Measurements from ENCODE around the gene RTL1. TPM values are rescaled to one million over a fixed set of nuclear protein-coding genes. Genes with fewer than 3 reads are reported as not detected.

The RTL1 gene
- total and polyA plus RNA-seq, 2 of the 8 experiments (the other 6 are each of a cell fraction or from before 2014, with no cell fraction given) = not detected

DNA sequence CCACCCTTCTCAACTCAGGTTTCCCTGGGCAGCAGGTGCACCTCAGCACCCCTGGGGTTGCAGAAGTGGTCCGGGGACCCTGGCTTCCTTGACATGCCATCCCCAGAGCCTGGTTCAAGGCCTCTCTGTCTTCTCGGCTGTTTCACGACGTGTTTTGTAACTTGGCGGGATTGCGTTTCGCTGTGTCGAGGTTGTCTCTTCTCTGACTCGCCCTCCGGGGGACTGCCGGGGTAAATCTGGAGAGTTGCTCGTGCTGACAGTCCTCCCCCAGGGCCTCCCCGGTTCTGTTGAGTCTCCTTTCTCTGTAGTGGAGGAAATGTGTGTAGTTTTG, 52.0 kb downstream of the RTL1 start:
- Histone ChIP-seq H2BK20ac (ENCODE audit: low read length) (no peak overlapping the region), H3K56ac (replicated peaks; ENCODE audit: insufficient read length, low read depth, low read length) (no peak overlapping the region), H2AFZ (ENCODE audit: low read length) (no peak overlapping the region), H3K9ac (replicated peaks in 1 of 4; ENCODE audit: extremely low read depth in 1 of 4, low read depth in 3 of 4, low read length in 3 of 4) (no peak overlapping the region), H3K4me1 (replicated peaks in 1 of 4; ENCODE audit: control insufficient read depth in 3 of 4, insufficient read depth in 4 of 4, low read length in 3 of 4) (no peaks in the 10 kb centered on the region), H4K8ac (ENCODE audit: extremely low read depth, insufficient read depth, low read length) (no peak overlapping the region), H3K4me2 (ENCODE audit: insufficient read depth in 1 of 2, low read depth in 2 of 2, low read length in 2 of 2) (no peak overlapping the region), H2BK120ac (replicated peaks; ENCODE audit: low read depth, low read length) (no peak overlapping the region), H3K27ac (ENCODE audit: low read depth, low read length) (no peak overlapping the region), H3K9me3 (ENCODE audit: insufficient read depth in 2 of 2, low read depth in 1 of 2, low read length in 1 of 2) (no peaks in the 10 kb centered on the region), H3K4me3 (ENCODE audit: extremely low read depth in 1 of 4, insufficient read depth in 2 of 4, low read depth in 3 of 4, low read length in 4 of 4) (no peak overlapping the region), H4K20me1 (replicated peaks in 1 of 2; ENCODE audit: control insufficient read depth in 1 of 2, insufficient read depth in 2 of 2, low read length in 2 of 2) (no peaks in the 10 kb centered on the region), H3K14ac (ENCODE audit: insufficient read length) (no peak overlapping the region), H3K4ac (replicated peaks; ENCODE audit: insufficient read length, low read depth, low read length) (no peak overlapping the region), H3K27me3 (replicated peaks in 1 of 4; ENCODE audit: control insufficient read depth in 3 of 4, extremely low read depth in 1 of 4, insufficient read depth in 3 of 4, low read length in 3 of 4) (no peaks in the 10 kb centered on the region), H3K18ac (ENCODE audit: extremely low read depth, low read length) (no peak overlapping the region), H3K36me3 (ENCODE audit: control insufficient read depth in 2 of 4, insufficient read depth in 4 of 4, low read length in 3 of 4) (no peaks in the 10 kb centered on the region), H3K23ac (ENCODE audit: insufficient read length) (no peak overlapping the region), H2BK15ac (ENCODE audit: low read length) (no peak overlapping the region), H3K23me2 (ENCODE audit: low read depth, low read length) (no peaks in the 10 kb centered on the region), H4K91ac (replicated peaks; ENCODE audit: insufficient read length, low read length) (no peak overlapping the region), H2BK12ac (ENCODE audit: low read depth, low read length) (no peak overlapping the region), H2AK5ac (ENCODE audit: low read depth, low read length) (no peak overlapping the region), H2BK5ac (ENCODE audit: low read depth, low read length) (no peak overlapping the region), H4K5ac (ENCODE audit: insufficient read length, low read depth, low read length) (no peak overlapping the region), H3K79me1 (ENCODE audit: low read depth, low read length) (no peaks in the 10 kb centered on the region), H3K79me2 (ENCODE audit: control insufficient read depth in 1 of 2, insufficient read depth in 2 of 2, low read length in 2 of 2) (no peaks in the 10 kb centered on the region)
- WGBS, 2 experiments (ENCODE audit: extremely low coverage in 1 of 2, insufficient coverage in 1 of 2, insufficient read length in 1 of 2, insufficient replicate concordance in 2 of 2, low coverage in 1 of 2, low lambda C conversion rate in 2 of 2, missing lambda C conversion rate in 1 of 2) = 86% methylated on average over 13 of the region's 13 CpGs; no CpG with 5 or more reads in 1 of the 2 experiments
- FAIRE-seq (no peak), DNase-seq (ENCODE audit: low read depth in 1 of 2, low spot score in 2 of 2) (no peak)
- ChIA-PET CTCF (ENCODE audit: partially characterized antibody) (interaction anchor here (0.9 to 9.5 kb wide), 15 partner anchors 9 to 816 kb away, joined by 3 to 70 read pairs (median 6); partner anchors contain the start of gene RTL1), POLR2A (ENCODE audit: partially characterized antibody) (no interaction called here)
- TF ChIP-seq POU5F1 (IDR thresholded peaks at IDR 0.05; ENCODE audit: low read depth, low read length) = no peak
- TF ChIP-seq HDAC6 (IDR thresholded peaks at IDR 0.05; ENCODE audit: low read depth, low read length) = no peak
- no peak for TF ChIP-seq KDM4A (IDR thresholded peaks at IDR 0.05; ENCODE audit: low read depth, low read length, severe bottlenecking)
- TF ChIP-seq CBX5 (IDR thresholded peaks at IDR 0.05; ENCODE audit: low read depth, low read length) = no peak
- no peak for TF ChIP-seq MAFK (IDR thresholded peaks at IDR 0.05; ENCODE audit: low read depth, low read length)
- TF ChIP-seq TEAD4 (IDR thresholded peaks at IDR 0.05; ENCODE audit: low read depth, low read length) = no peak
- TF ChIP-seq RFX5 (IDR thresholded peaks at IDR 0.05; ENCODE audit: borderline replicate concordance, low read depth, low read length) = no peak
- no peak for TF ChIP-seq NRF1 (IDR thresholded peaks at IDR 0.05; ENCODE audit: low read depth, low read length)
- TF ChIP-seq TAF1 (IDR thresholded peaks at IDR 0.05; ENCODE audit: low read depth, low read length) = no peak
- no peak for TF ChIP-seq PHF8 (conservative IDR thresholded peaks at IDR 0.05; ENCODE audit: low read depth, low read length)
- no peak for TF ChIP-seq HDAC2 (IDR thresholded peaks at IDR 0.05; ENCODE audit: borderline replicate concordance in 1 of 2, low read depth in 2 of 2, low read length in 2 of 2)
- no peak for TF ChIP-seq TCF12 (IDR thresholded peaks at IDR 0.05; ENCODE audit: low read depth, low read length)
- no peak for TF ChIP-seq CHD2 (IDR thresholded peaks at IDR 0.05; ENCODE audit: low read length)
- no peak for TF ChIP-seq POLR2A (IDR thresholded peaks at IDR 0.05; ENCODE audit: control extremely low read depth in 1 of 2, low read depth in 2 of 2, low read length in 2 of 2)

Measured in H1 (cell line).